Bronchial epithelial cell (primary cell): ENCODE data around the gene TUBAL3. TPM values are rescaled to one million over a fixed set of nuclear protein-coding genes. Genes with fewer than 3 reads are reported as not detected.

Source experiments
- DNase-seq: peaks from one replicate; pipeline ENCODE4 v3.0.0-alpha.2; 2010; ENCODE audit warnings: low read depth
- FAIRE-seq: peaks from 2 replicates; lab custom pipeline; 2011; peaks lifted over from hg19 to GRCh38; lab: Jason Lieb, UNC
- H3K27me3 ChIP-seq: 2 replicates; pipeline ENCODE4 v1.5.1; 2011; ENCODE audit warnings: low read length; ENCODE audit not compliant: control insufficient read depth, insufficient read depth
- H3K36me3 ChIP-seq: 2 replicates; pipeline ENCODE4 v1.5.1; 2011; ENCODE audit warnings: low read length; ENCODE audit not compliant: control insufficient read depth, insufficient read depth
- H3K4me3 ChIP-seq: 2 replicates; pipeline ENCODE4 v1.5.1; 2011; ENCODE audit warnings: mild to moderate bottlenecking, low read depth, low read length, control low read depth
- CTCF ChIP-seq: IDR thresholded peaks from 2 replicates; pipeline ENCODE4 v1.5.1; 2011; ENCODE audit warnings: mild to moderate bottlenecking, moderate library complexity, low read length, control low read depth, inconsistent platforms; ENCODE audit not compliant: insufficient read depth, severe bottlenecking
- total RNA-seq: library from RNA; depleted of rRNA; stranded (reverse); fragments of >200 nt; gene quantifications from 2 replicates; pipeline ENCODE4 v1.2.1, GENCODE V29; 2014

The TUBAL3 gene
- total RNA-seq, 1 donor from 2014 or later = 0.26 TPM

- no peak for FAIRE-seq
- H3K27me3 ChIP-seq = no peaks in the 10 kb centered on the region
- TF ChIP-seq CTCF = no peak
- peaks cover 4% of the 10 kb centered on the region for H3K36me3 ChIP-seq
- no peak for DNase-seq
- peak overlapping the region; percentile 58 for H3K4me3 ChIP-seq
Measured at GRCh38 chr10:5448333-5449001, 43.8 kb upstream of the TUBAL3 start.

GRCh38 chr10:5447611-5448071, 43.0 kb upstream of the TUBAL3 start:
- no peak for TF ChIP-seq CTCF
- Histone ChIP-seq H3K36me3 (peaks cover 3% of the 10 kb centered on the region), H3K27me3 (no peaks in the 10 kb centered on the region), H3K4me3 (peak overlapping the region; percentile 58)
- peak; percentile 31 for DNase-seq
- no peak for FAIRE-seq

- no peaks in the 10 kb centered on the region for H3K27me3 ChIP-seq
- DNase-seq = peak; percentile 33
- H3K4me3 ChIP-seq = peak overlapping the region; percentile 58
- H3K36me3 ChIP-seq = no peaks in the 10 kb centered on the region
- FAIRE-seq = no peak
- no peak for TF ChIP-seq CTCF
Measured at GRCh38 chr10:5447056-5447455, 42.4 kb upstream of the TUBAL3 start.

- Histone ChIP-seq H3K4me3 (peak overlapping the region; percentile 58), H3K36me3 (no peaks in the 10 kb centered on the region), H3K27me3 (no peaks in the 10 kb centered on the region)
- TF ChIP-seq CTCF = no peak
- peak; percentile 94 for DNase-seq
- FAIRE-seq = no peak
Measured at GRCh38 chr10:5446390-5446926, 41.8 kb upstream of the TUBAL3 start.

- FAIRE-seq = no peak
- no peak for DNase-seq
- Histone ChIP-seq H3K36me3 (no peaks in the 10 kb centered on the region), H3K27me3 (no peaks in the 10 kb centered on the region), H3K4me3 (no peak overlapping the region)
- no peak for TF ChIP-seq CTCF
Measured at GRCh38 chr10:5445006-5445405, 40.4 kb upstream of the TUBAL3 start.
